ENCODE measurements around the gene NIBAN1. TPM values are rescaled to one million over a fixed set of nuclear protein-coding genes. Genes with fewer than 3 reads are reported as not detected.
A peak's percentile ranks its signal among the peaks of the same experiment; 100 is the strongest.
"Not testable (repeated sequence)": the region's sequence is repeated elsewhere in the genome, so short reads cannot be mapped to it uniquely, and the experiment has no call there.

NIBAN1 gene
- total RNA-seq, 1 donor from 2014 or later, result 3.1 TPM

GRCh38 chr1:184959626-184960025 lies 14.7 kb downstream of the NIBAN1 start:
- Mint-ChIP-seq H3K27ac (no peak overlapping the region), H3K4me3 (no peak overlapping the region), H3K9me3 (no peaks in the 10 kb centered on the region), H3K36me3 (no peaks in the 10 kb centered on the region), H3K4me1 (ENCODE audit: unreplicated experiment) (peaks cover 1% of the 10 kb centered on the region), H3K27me3 (no peaks in the 10 kb centered on the region)
- no peak for DNase-seq (ENCODE audit: extremely low spot score, unreplicated experiment)
- TF ChIP-seq, protein P1, sequence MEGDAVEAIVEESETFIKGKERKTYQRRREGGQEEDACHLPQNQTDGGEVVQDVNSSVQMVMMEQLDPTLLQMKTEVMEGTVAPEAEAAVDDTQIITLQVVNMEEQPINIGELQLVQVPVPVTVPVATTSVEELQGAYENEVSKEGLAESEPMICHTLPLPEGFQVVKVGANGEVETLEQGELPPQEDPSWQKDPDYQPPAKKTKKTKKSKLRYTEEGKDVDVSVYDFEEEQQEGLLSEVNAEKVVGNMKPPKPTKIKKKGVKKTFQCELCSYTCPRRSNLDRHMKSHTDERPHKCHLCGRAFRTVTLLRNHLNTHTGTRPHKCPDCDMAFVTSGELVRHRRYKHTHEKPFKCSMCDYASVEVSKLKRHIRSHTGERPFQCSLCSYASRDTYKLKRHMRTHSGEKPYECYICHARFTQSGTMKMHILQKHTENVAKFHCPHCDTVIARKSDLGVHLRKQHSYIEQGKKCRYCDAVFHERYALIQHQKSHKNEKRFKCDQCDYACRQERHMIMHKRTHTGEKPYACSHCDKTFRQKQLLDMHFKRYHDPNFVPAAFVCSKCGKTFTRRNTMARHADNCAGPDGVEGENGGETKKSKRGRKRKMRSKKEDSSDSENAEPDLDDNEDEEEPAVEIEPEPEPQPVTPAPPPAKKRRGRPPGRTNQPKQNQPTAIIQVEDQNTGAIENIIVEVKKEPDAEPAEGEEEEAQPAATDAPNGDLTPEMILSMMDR (conservative IDR thresholded peaks at IDR 0.05), result no peak

GRCh38 chr1:184958554-184959353 lies 15.6 kb downstream of the NIBAN1 start:
- Mint-ChIP-seq H3K36me3 (no peaks in the 10 kb centered on the region), H3K4me3 (no peak overlapping the region), H3K27me3 (no peaks in the 10 kb centered on the region), H3K9me3 (no peaks in the 10 kb centered on the region), H3K4me1 (ENCODE audit: unreplicated experiment) (peaks cover 10% of the 10 kb centered on the region), H3K27ac (no peak overlapping the region)
- TF ChIP-seq, protein P1 (conservative IDR thresholded peaks at IDR 0.05), result no peak
- DNase-seq (ENCODE audit: extremely low spot score, unreplicated experiment), result no peak

DNA sequence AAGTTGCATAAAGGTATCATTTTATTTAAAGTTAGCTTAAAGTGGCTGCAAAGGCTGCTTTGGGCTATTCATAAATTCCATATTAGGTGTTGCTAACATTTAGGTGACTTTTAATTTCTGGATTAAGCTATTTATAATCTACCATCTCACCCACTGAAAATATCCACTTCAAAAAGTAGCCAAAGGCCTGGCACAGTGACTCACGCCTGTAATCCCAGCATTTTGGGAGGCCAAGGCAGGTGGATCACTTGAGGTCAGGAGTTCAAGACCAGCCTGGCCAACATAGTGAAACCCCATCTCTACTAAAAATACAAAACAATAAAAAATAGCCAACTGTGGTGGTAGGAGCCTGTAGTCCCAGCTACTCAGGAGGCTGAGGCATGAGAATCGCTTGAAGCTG lies 16.4 kb downstream of the NIBAN1 start:
- not testable (repeated sequence) for H3K36me3 Mint-ChIP-seq; DNase-seq (ENCODE audit: extremely low spot score, unreplicated experiment); H3K4me3 Mint-ChIP-seq; H3K9me3 Mint-ChIP-seq; H3K27ac Mint-ChIP-seq; H3K27me3 Mint-ChIP-seq
- peaks cover 14% of the 10 kb centered on the region for H3K4me1 Mint-ChIP-seq (ENCODE audit: unreplicated experiment)

GRCh38 chr1:184956999-184957700 lies 17.2 kb downstream of the NIBAN1 start:
- no peaks in the 10 kb centered on the region for H3K36me3 Mint-ChIP-seq
- TF ChIP-seq, protein P1 (conservative IDR thresholded peaks at IDR 0.05), result no peak
- H3K4me3 Mint-ChIP-seq, result no peak overlapping the region
- no peaks in the 10 kb centered on the region for H3K27me3 Mint-ChIP-seq
- H3K27ac Mint-ChIP-seq, result no peak overlapping the region
- DNase-seq (ENCODE audit: extremely low spot score, unreplicated experiment), result no peak
- H3K4me1 Mint-ChIP-seq (ENCODE audit: unreplicated experiment), result peaks cover 14% of the 10 kb centered on the region
- H3K9me3 Mint-ChIP-seq, result no peaks in the 10 kb centered on the region

DNA sequence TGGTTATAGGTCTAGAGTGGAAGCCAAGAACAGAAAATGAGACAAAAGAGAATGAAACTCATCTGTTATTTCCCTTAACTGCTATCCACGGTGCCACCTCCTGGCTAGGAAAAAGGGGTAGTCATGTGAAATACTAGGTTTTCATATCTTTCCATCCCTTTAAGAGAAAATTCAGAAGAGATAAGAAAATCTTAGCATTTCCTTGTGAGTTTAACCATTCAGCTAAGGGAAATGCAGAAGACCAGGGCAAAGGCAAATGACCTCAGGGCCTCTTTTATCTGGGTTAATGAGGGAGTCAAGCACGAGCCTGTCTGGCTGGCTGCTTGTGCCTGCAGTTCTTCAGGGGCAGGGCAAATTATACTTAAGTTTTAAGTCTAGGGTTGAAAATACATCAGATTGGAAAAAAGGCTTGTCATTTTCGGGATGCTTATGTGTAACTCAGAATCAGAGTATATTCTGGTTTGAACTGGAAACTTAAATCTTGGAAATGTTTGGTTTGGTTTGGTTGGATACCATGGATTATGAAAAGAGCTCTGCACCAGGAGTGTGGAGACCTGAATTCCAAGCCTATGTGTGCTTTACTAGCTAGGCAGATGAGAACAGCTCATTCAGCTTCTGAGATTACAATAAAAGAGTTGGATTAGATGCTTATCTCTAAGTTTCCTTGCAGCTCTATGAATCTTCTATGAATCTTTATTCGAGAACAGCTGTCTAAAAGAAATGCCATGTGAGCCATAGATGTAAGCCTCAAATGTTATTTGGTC lies 19.9 kb downstream of the NIBAN1 start:
- Mint-ChIP-seq H3K36me3 (no peaks in the 10 kb centered on the region), H3K9me3 (no peaks in the 10 kb centered on the region), H3K27me3 (no peaks in the 10 kb centered on the region), H3K27ac (peak overlapping the region; percentile 61), H3K4me1 (ENCODE audit: unreplicated experiment) (peaks cover 14% of the 10 kb centered on the region), H3K4me3 (no peak overlapping the region)
- TF ChIP-seq, protein P1 (conservative IDR thresholded peaks at IDR 0.05), result no peak
- no peak for DNase-seq (ENCODE audit: extremely low spot score, unreplicated experiment)

Measured in type B pancreatic cell (in vitro differentiated cells).